Activated CD8-positive, alpha-beta T cell treated with anti-CD3 and anti-CD28 coated beads, Interleukin-2, amount 10 ng/mL, durations not matched to agents 7 days and 5 days (primary cell): ENCODE measurements around the gene CCNH. TPM values are rescaled to one million over a fixed set of nuclear protein-coding genes. Genes with fewer than 3 reads are reported as not detected.

Experiments
- ATAC-seq: fragments of 150-1000 bp; cut with Tn5 transposase; one replicate; pipeline ENCODE4 v1.10.0; 2021; ENCODE audit warnings: moderate library complexity
- CTCF ChIA-PET: fragments of 350-600 bp; sonication (Branson Sonifier 250); formaldehyde crosslinking; loops from one replicate; lab custom pipeline; 2021; ENCODE audit warnings: antibody characterized with exemption; lab: Charles Lee
- POLR2A ChIA-PET: fragments of 350-600 bp; sonication (Branson Sonifier 250); formaldehyde crosslinking; loops from one replicate; lab custom pipeline; 2021; ENCODE audit warnings: antibody characterized with exemption; lab: Charles Lee
- DNase-seq: peaks from one replicate; pipeline ENCODE4 v3.0.0-alpha.2; 2020
- H3K27ac Mint-ChIP-seq: one replicate; pipeline ENCODE4 v1.8.0; 2021; ENCODE audit warnings: mild to moderate bottlenecking, mixed read lengths
- H3K27me3 Mint-ChIP-seq: one replicate; pipeline ENCODE4 v1.8.0; 2021; ENCODE audit warnings: low read depth, mixed read lengths
- H3K36me3 Mint-ChIP-seq: one replicate; pipeline ENCODE4 v1.8.0; 2021; ENCODE audit warnings: low read depth, mixed read lengths
- H3K4me1 Mint-ChIP-seq: one replicate; pipeline ENCODE4 v1.8.0; 2021; ENCODE audit warnings: low read depth, mixed read lengths
- H3K4me3 Mint-ChIP-seq: one replicate; pipeline ENCODE4 v1.8.0; 2021; ENCODE audit warnings: mild to moderate bottlenecking, mixed read lengths
- H3K9me3 Mint-ChIP-seq: one replicate; pipeline ENCODE4 v1.8.0; 2022; ENCODE audit warnings: mixed read lengths; ENCODE audit not compliant: insufficient read depth
- total RNA-seq, 2 experiments: library from RNA; stranded (reverse); gene quantifications; one replicate each; pipeline ENCODE4 v1.2.3, GENCODE V29; 2021

Gene CCNH
- total RNA-seq, 2 experiments from 2014 or later = 51.0 to 56.2 TPM

GRCh38 chr5:87389296-87390034 is 23.3 kb downstream of the CCNH start:
- Mint-ChIP-seq H3K4me3 (no peak overlapping the region), H3K9me3 (no peaks in the 10 kb centered on the region), H3K36me3 (peaks cover 66% of the 10 kb centered on the region), H3K27ac (no peak overlapping the region), H3K4me1 (peaks cover 2% of the 10 kb centered on the region), H3K27me3 (no peaks in the 10 kb centered on the region)
- ChIA-PET CTCF (interaction anchor here (0.9 to 2.5 kb wide), 3 partner anchors 10 to 319 kb away, joined by 3 to 11 read pairs (median 4); no protein-coding TSS in a partner anchor), POLR2A (no interaction called here)
- ATAC-seq (no peak), DNase-seq (no peak)

- Mint-ChIP-seq H3K27me3 (no peaks in the 10 kb centered on the region), H3K27ac (no peak overlapping the region), H3K4me1 (peaks cover 2% of the 10 kb centered on the region), H3K4me3 (no peak overlapping the region), H3K9me3 (no peaks in the 10 kb centered on the region), H3K36me3 (peaks cover 65% of the 10 kb centered on the region)
- ChIA-PET CTCF (no interaction called here), POLR2A (no interaction called here)
- DNase-seq (no peak), ATAC-seq (no peak)
Measured at GRCh38 chr5:87388129-87388528, 24.6 kb downstream of the CCNH start.

GRCh38 chr5:87385802-87386201 is 26.9 kb downstream of the CCNH start:
- ChIA-PET CTCF (no interaction called here), POLR2A (no interaction called here)
- Mint-ChIP-seq H3K27ac (no peak overlapping the region), H3K9me3 (no peaks in the 10 kb centered on the region), H3K27me3 (no peaks in the 10 kb centered on the region), H3K4me1 (peaks cover 2% of the 10 kb centered on the region), H3K36me3 (peaks cover 50% of the 10 kb centered on the region), H3K4me3 (no peak overlapping the region)
- ATAC-seq (no peak), DNase-seq (no peak)

DNA sequence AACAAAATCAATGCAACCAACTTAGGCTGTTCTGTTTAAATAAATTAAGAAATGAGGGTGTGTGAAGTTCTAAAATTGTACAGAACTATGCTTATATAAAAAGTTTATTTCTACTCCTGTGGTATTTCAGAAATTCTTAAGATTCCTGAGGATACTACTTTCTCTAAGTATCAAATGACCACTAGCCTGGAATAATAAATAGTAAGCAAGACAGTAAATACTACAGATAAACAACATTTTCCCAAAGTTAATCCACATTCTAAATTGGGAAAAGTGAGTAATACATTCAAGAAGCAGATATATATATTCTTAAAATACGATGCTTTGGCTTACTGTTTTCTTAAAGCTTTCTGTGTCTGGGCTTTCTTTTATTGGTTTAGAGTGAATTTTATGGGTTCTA is 29.5 kb downstream of the CCNH start:
- POLR2A ChIA-PET = no interaction called here
- peaks cover 44% of the 10 kb centered on the region for H3K36me3 Mint-ChIP-seq
- H3K9me3 Mint-ChIP-seq = no peaks in the 10 kb centered on the region
- no peak for ATAC-seq
- H3K27ac Mint-ChIP-seq = no peak overlapping the region
- no peaks in the 10 kb centered on the region for H3K4me1 Mint-ChIP-seq
- no peaks in the 10 kb centered on the region for H3K27me3 Mint-ChIP-seq
- H3K4me3 Mint-ChIP-seq = no peak overlapping the region
- CTCF ChIA-PET = no interaction called here
- DNase-seq = no peak

DNA sequence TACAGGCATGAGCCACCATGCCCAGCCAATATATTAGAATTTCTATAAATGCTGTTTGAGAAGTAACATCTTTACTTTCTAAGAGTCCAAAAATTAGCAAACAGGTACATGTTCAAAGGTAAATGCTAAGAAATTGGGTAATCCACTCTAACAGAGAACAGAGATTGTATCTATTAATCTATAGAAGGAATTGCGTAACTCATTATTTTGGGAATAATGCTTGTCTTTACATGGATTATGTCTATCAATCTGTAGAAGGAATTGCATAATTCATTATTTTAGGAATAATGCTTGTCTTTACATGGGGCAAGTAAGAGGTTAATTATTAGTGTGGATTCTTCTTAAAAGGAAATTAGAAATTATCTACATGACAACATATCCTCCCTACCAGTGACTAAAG is 30.5 kb downstream of the CCNH start:
- H3K27me3 Mint-ChIP-seq = no peaks in the 10 kb centered on the region
- ChIA-PET POLR2A (interaction anchor here (0.6 kb wide), 1 partner anchor 10 kb away, joined by 3 read pairs; no protein-coding TSS in a partner anchor), CTCF (no interaction called here)
- no peak for DNase-seq
- H3K9me3 Mint-ChIP-seq = no peaks in the 10 kb centered on the region
- no peak overlapping the region for H3K4me3 Mint-ChIP-seq
- no peaks in the 10 kb centered on the region for H3K4me1 Mint-ChIP-seq
- H3K36me3 Mint-ChIP-seq = peaks cover 41% of the 10 kb centered on the region
- ATAC-seq = no peak
- H3K27ac Mint-ChIP-seq = no peak overlapping the region

- H3K4me1 Mint-ChIP-seq = no peaks in the 10 kb centered on the region
- H3K27me3 Mint-ChIP-seq = no peaks in the 10 kb centered on the region
- no peak overlapping the region for H3K27ac Mint-ChIP-seq
- ATAC-seq (no peak), DNase-seq (no peak)
- ChIA-PET CTCF (interaction anchor here (0.6 to 1.4 kb wide), 2 partner anchors 12 to 19 kb away, joined by 3 read pairs; no protein-coding TSS in a partner anchor), POLR2A (no interaction called here)
- no peaks in the 10 kb centered on the region for H3K9me3 Mint-ChIP-seq
- peaks cover 41% of the 10 kb centered on the region for H3K36me3 Mint-ChIP-seq
- H3K4me3 Mint-ChIP-seq = no peak overlapping the region
Measured at GRCh38 chr5:87372705-87373104, 40.0 kb downstream of the CCNH start.

- no peak for ATAC-seq
- Mint-ChIP-seq H3K9me3 (no peaks in the 10 kb centered on the region), H3K4me3 (no peak overlapping the region), H3K27ac (no peak overlapping the region), H3K27me3 (no peaks in the 10 kb centered on the region), H3K4me1 (peaks cover 4% of the 10 kb centered on the region), H3K36me3 (peaks cover 40% of the 10 kb centered on the region)
- no peak for DNase-seq
- ChIA-PET CTCF (interaction anchor here (1.7 kb wide), 1 partner anchor 11 kb away, joined by 3 read pairs; no protein-coding TSS in a partner anchor), POLR2A (no interaction called here)
Measured at GRCh38 chr5:87369431-87369830, 43.3 kb downstream of the CCNH start.

GRCh38 chr5:87368601-87369000 is 44.1 kb downstream of the CCNH start:
- Mint-ChIP-seq H3K27ac (no peak overlapping the region), H3K36me3 (peaks cover 40% of the 10 kb centered on the region), H3K4me1 (peaks cover 5% of the 10 kb centered on the region), H3K9me3 (no peaks in the 10 kb centered on the region), H3K27me3 (no peaks in the 10 kb centered on the region), H3K4me3 (no peak overlapping the region)
- ChIA-PET POLR2A (no interaction called here), CTCF (no interaction called here)
- ATAC-seq (no peak), DNase-seq (no peak)

DNA sequence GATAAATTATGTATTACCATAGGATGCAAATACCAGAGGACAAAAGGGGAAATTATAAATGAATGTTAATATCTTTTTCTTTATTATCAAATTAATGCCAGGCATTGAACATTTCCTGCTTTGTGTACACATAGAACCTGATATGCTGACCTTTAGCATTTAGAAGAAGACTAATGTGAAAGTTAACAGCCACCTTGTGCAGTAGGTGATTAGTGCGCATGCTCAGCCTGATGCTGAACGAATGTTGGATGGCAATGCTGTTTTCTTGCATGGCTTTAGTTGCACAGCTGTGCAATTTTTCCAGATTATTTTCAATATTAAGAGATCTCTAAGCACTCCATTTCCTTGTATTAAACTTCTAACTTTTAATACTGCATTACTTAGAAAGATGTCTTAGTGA is 45.5 kb downstream of the CCNH start:
- H3K4me1 Mint-ChIP-seq = peaks cover 5% of the 10 kb centered on the region
- H3K4me3 Mint-ChIP-seq = no peak overlapping the region
- H3K36me3 Mint-ChIP-seq = peaks cover 32% of the 10 kb centered on the region
- CTCF ChIA-PET = no interaction called here
- H3K27me3 Mint-ChIP-seq = no peaks in the 10 kb centered on the region
- H3K27ac Mint-ChIP-seq = no peak overlapping the region
- no peaks in the 10 kb centered on the region for H3K9me3 Mint-ChIP-seq
- ATAC-seq (no peak), DNase-seq (no peak)
- POLR2A ChIA-PET = no interaction called here

DNA sequence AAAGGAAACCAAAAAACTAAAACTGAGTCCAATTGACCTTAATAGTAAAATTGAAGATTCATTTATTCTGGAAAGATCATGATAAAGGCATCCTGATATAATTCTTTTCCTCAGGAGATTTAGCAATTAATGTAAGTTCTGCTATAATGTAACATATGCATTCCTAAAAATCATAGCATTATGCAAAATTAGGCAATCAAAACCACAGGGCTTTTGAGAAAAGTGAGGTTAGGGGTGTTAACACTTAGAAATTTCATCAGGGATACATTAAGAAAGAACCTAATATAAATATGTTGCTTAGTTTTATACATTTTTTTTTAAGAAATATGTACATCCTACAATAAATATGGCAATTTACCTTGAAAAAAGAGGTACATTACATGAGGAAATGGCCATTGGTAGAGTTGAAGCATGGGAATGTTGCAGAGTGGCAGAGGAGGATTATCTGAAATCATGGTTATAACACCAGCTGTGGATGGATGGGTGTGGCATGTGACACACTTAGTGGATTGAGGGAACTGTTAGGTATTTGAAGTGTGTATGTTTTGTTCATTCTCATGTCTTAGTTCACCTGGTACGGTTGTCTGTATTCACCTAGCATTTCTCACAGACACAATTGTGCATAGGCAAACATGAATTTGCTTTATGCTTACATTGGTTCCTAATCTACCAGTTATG is 51.1 kb downstream of the CCNH start:
- no peak for ATAC-seq
- peaks cover 22% of the 10 kb centered on the region for H3K36me3 Mint-ChIP-seq
- no peaks in the 10 kb centered on the region for H3K9me3 Mint-ChIP-seq
- no peak overlapping the region for H3K27ac Mint-ChIP-seq
- no peaks in the 10 kb centered on the region for H3K27me3 Mint-ChIP-seq
- CTCF ChIA-PET = no interaction called here
- POLR2A ChIA-PET = no interaction called here
- H3K4me3 Mint-ChIP-seq = no peak overlapping the region
- H3K4me1 Mint-ChIP-seq = peaks cover 11% of the 10 kb centered on the region
- no peak for DNase-seq

- no peak overlapping the region for H3K4me3 Mint-ChIP-seq
- H3K9me3 Mint-ChIP-seq = no peaks in the 10 kb centered on the region
- no peak for ATAC-seq
Measured at GRCh38 chr5:87361031-87361445, 51.7 kb downstream of the CCNH start.

DNA sequence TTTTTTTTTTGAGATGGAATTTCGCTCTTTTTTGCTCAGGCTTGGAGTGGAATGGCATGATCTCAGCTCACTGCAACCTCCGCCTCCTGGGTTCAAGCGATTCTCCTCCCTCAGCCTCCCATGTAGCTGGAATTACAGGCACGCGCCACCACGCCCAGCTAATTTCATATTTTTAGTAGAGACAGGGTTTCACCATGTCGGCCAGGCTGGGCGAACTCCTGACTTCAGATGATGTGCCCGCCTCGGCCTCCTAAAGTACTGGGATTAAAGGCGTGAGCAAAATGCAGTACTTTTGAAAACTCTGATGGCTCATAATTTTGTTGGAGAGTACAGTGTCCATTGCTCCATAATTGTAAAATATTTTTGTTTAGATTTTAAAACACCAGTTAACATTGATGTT is 52.6 kb downstream of the CCNH start:
- POLR2A ChIA-PET = no interaction called here
- Mint-ChIP-seq H3K27ac (no peak overlapping the region), H3K9me3 (no peaks in the 10 kb centered on the region), H3K4me3 (no peak overlapping the region), H3K27me3 (no peaks in the 10 kb centered on the region), H3K4me1 (peaks cover 11% of the 10 kb centered on the region), H3K36me3 (peaks cover 28% of the 10 kb centered on the region)
- CTCF ChIA-PET = no interaction called here
- no peak for ATAC-seq
- no peak for DNase-seq

More at GRCh38 chr5:87361031-87361445, 51.7 kb downstream of the CCNH start:
- Mint-ChIP-seq H3K27ac (no peak overlapping the region), H3K4me1 (peaks cover 11% of the 10 kb centered on the region), H3K36me3 (peaks cover 22% of the 10 kb centered on the region), H3K27me3 (no peaks in the 10 kb centered on the region)
- DNase-seq = no peak
- CTCF ChIA-PET = no interaction called here
- POLR2A ChIA-PET = no interaction called here
